HEK293 (cell line): ENCODE results near the gene MYO9B.

ENCODE experiments used
- CTCF ChIA-PET: fragments of 350-600 bp; formaldehyde crosslinking; extraction: SDS; loops from one replicate; lab custom pipeline; 2021; ENCODE audit warnings: antibody characterized with exemption; lab: Yijun Ruan, JAX
- POLR2A ChIA-PET: fragments of 300-600 bp; formaldehyde crosslinking; extraction: SDS; loops from one replicate; lab custom pipeline; 2020; ENCODE audit warnings: antibody characterized with exemption, inconsistent platforms; lab: Yijun Ruan, JAX
- H3K27ac ChIP-seq: fragments of 200-500 bp; sonication (Bioruptor generic); 2 replicates; pipeline ENCODE4 v1.5.1; 2014; ENCODE audit warnings: low read depth, low read length, control low read depth, inconsistent platforms; ENCODE audit errors: extremely low read depth
- H3K36me3 ChIP-seq, 2 experiments: fragments of 200-500 bp in 1 of 2; sonication (Bioruptor generic) in 1 of 2; 1 replicate in 1 of 2; 2 replicates in 1 of 2; pipeline ENCODE4 v1.5.1; 2014 to 2017; ENCODE audit warnings: inconsistent platforms in 2 of 2, low read length in 2 of 2; ENCODE audit not compliant: control insufficient read depth in 2 of 2, insufficient read depth in 1 of 2
- H3K4me1 ChIP-seq: fragments of 200-500 bp; sonication (Bioruptor generic); 2 replicates; pipeline ENCODE4 v1.5.1; 2014; ENCODE audit warnings: mild to moderate bottlenecking, low read length, inconsistent platforms; ENCODE audit not compliant: control insufficient read depth, insufficient read depth
- H3K4me3 ChIP-seq: 2 replicates; pipeline ENCODE4 v1.5.1; 2011; ENCODE audit warnings: low read depth, mild to moderate bottlenecking, control low read depth, low read length, moderate library complexity
- H3K9me3 ChIP-seq: fragments of 200-500 bp; sonication (Bioruptor generic); 2 replicates; pipeline ENCODE4 v1.5.1; 2014; ENCODE audit warnings: low read depth, low read length, inconsistent platforms; ENCODE audit not compliant: control insufficient read depth, insufficient read depth
- CTCF ChIP-seq: fragments of 450-650 bp; formaldehyde crosslinking; IDR thresholded peaks from 2 replicates; pipeline ENCODE4 v1.5.1; 2016; ENCODE audit warnings: missing biosample characterization, missing genetic modification characterization
- IKZF3 ChIP-seq: fragments of 450-650 bp; IDR thresholded peaks from 2 replicates; pipeline ENCODE4 v1.5.0; 2018; ENCODE audit warnings: missing biosample characterization, mild to moderate bottlenecking, missing genetic modification characterization, moderate library complexity
- KLF8 ChIP-seq: fragments of 450-650 bp; formaldehyde crosslinking; IDR thresholded peaks from 2 replicates; pipeline ENCODE4 v1.5.1; 2016; ENCODE audit warnings: missing biosample characterization, missing genetic modification characterization
- OVOL3 ChIP-seq: fragments of 450-650 bp; formaldehyde crosslinking; IDR thresholded peaks from 2 replicates; pipeline ENCODE4 v1.5.1; 2016; ENCODE audit warnings: missing biosample characterization, missing genetic modification characterization
- REST ChIP-seq: fragments of 450-650 bp; formaldehyde crosslinking; IDR thresholded peaks from 2 replicates; pipeline ENCODE4 v1.5.1; 2016; ENCODE audit warnings: missing biosample characterization, missing genetic modification characterization
- ZNF133 ChIP-seq: fragments of 450-650 bp; formaldehyde crosslinking; IDR thresholded peaks from 2 replicates; pipeline ENCODE4 v1.5.1; 2016; ENCODE audit warnings: missing biosample characterization, missing genetic modification characterization
- ZNF202 ChIP-seq: fragments of 450-650 bp; formaldehyde crosslinking; IDR thresholded peaks from 2 replicates; pipeline ENCODE4 v1.5.1; 2016; ENCODE audit warnings: missing biosample characterization, missing genetic modification characterization, borderline replicate concordance
- ZNF266 ChIP-seq: fragments of 450-650 bp; formaldehyde crosslinking; IDR thresholded peaks from 2 replicates; pipeline ENCODE4 v1.5.1; 2016; ENCODE audit warnings: missing biosample characterization, missing genetic modification characterization, low read depth
- ZNF416 ChIP-seq: fragments of 450-650 bp; formaldehyde crosslinking; IDR thresholded peaks from 2 replicates; pipeline ENCODE4 v1.5.1; 2016; ENCODE audit warnings: missing biosample characterization, missing genetic modification characterization
- ZNF426 ChIP-seq: fragments of 450-650 bp; formaldehyde crosslinking; IDR thresholded peaks from 2 replicates; pipeline ENCODE4 v1.5.1; 2017; ENCODE audit warnings: missing biosample characterization, missing genetic modification characterization, mild to moderate bottlenecking, inconsistent platforms, moderate library complexity
- ZNF48 ChIP-seq: fragments of 450-650 bp; formaldehyde crosslinking; IDR thresholded peaks from 2 replicates; pipeline ENCODE4 v1.5.1; 2016; ENCODE audit warnings: missing biosample characterization, missing genetic modification characterization
- ZNF529 ChIP-seq: fragments of 450-650 bp; formaldehyde crosslinking; IDR thresholded peaks from 2 replicates; pipeline ENCODE4 v1.5.1; 2017; ENCODE audit warnings: missing genetic modification characterization, missing biosample characterization; ENCODE audit not compliant: insufficient replicate concordance
- ZNF610 ChIP-seq: fragments of 450-650 bp; formaldehyde crosslinking; IDR thresholded peaks from 2 replicates; pipeline ENCODE4 v1.5.1; 2016; ENCODE audit warnings: missing biosample characterization, missing genetic modification characterization, borderline replicate concordance
- ZNF624 ChIP-seq: fragments of 450-650 bp; formaldehyde crosslinking; IDR thresholded peaks from 2 replicates; pipeline ENCODE4 v1.5.1; 2017; ENCODE audit warnings: missing biosample characterization, missing genetic modification characterization
- ZSCAN30 ChIP-seq: fragments of 450-650 bp; IDR thresholded peaks from 2 replicates; pipeline ENCODE4 v1.5.1; 2018; ENCODE audit warnings: missing biosample characterization, mild to moderate bottlenecking, missing genetic modification characterization, moderate library complexity
- TF ChIP-seq, protein P1 (sequence below): fragments of 450-650 bp; formaldehyde crosslinking; IDR thresholded peaks from 2 replicates; pipeline ENCODE4 v1.5.1; 2016; ENCODE audit warnings: missing biosample characterization, missing genetic modification characterization
- TF ChIP-seq, protein P2 (sequence below): fragments of 450-650 bp; formaldehyde crosslinking; IDR thresholded peaks from 2 replicates; pipeline ENCODE4 v1.5.1; 2016; ENCODE audit warnings: missing biosample characterization, missing genetic modification characterization

Gene MYO9B

GRCh38 chr19:17101686-17102628 lies 26.4 kb downstream of the MYO9B start:
- CTCF ChIA-PET: interaction anchor here (1.0 kb wide), 2 partner anchors 14 to 138 kb away, joined by 3 read pairs; no protein-coding TSS in a partner anchor
- H3K4me3 ChIP-seq: no peak overlapping the region
- no peaks in the 10 kb centered on the region for H3K4me1 ChIP-seq
- TF ChIP-seq ZSCAN30 (tag by site-specific recombination): no peak
- 0 out of 2 replicates have a peak, but pooled peaks have one; percentile 24 for TF ChIP-seq REST (tag by site-specific recombination)
- TF ChIP-seq ZNF416 (tag by site-specific recombination): no peak
- no peaks in the 10 kb centered on the region for H3K9me3 ChIP-seq
- H3K27ac ChIP-seq: no peak overlapping the region
- peaks cover 7 to 20% of the 10 kb centered on the region in 2 experiments; a peak in 2 of 3 replicates for H3K36me3 ChIP-seq
- POLR2A ChIA-PET: interaction anchor here (0.7 to 0.9 kb wide), 2 partner anchors 25 to 694 kb away, joined by 3 to 4 read pairs; no protein-coding TSS in a partner anchor

GRCh38 chr19:17103177-17103576 lies 27.6 kb downstream of the MYO9B start:
- POLR2A ChIA-PET: interaction anchor here (0.9 kb wide), 1 partner anchor 27 kb away, joined by 4 read pairs; no protein-coding TSS in a partner anchor
- H3K27ac ChIP-seq: no peak overlapping the region

GRCh38 chr19:17104679-17105078 lies 29.1 kb downstream of the MYO9B start:
- H3K36me3 ChIP-seq: peaks cover 7 to 20% of the 10 kb centered on the region in 2 experiments; a peak in 2 of 3 replicates
- TF ChIP-seq KLF8 (tag by site-specific recombination) (no peak), ZNF529 (tag by site-specific recombination) (no peak), ZNF624 (tag by site-specific recombination) (no peak), OVOL3 (tag by site-specific recombination) (no peak), ZNF48 (no peak), ZNF202 (tag by site-specific recombination) (no peak), ZNF133 (tag by site-specific recombination) (no peak)
- TF ChIP-seq, protein P1, sequence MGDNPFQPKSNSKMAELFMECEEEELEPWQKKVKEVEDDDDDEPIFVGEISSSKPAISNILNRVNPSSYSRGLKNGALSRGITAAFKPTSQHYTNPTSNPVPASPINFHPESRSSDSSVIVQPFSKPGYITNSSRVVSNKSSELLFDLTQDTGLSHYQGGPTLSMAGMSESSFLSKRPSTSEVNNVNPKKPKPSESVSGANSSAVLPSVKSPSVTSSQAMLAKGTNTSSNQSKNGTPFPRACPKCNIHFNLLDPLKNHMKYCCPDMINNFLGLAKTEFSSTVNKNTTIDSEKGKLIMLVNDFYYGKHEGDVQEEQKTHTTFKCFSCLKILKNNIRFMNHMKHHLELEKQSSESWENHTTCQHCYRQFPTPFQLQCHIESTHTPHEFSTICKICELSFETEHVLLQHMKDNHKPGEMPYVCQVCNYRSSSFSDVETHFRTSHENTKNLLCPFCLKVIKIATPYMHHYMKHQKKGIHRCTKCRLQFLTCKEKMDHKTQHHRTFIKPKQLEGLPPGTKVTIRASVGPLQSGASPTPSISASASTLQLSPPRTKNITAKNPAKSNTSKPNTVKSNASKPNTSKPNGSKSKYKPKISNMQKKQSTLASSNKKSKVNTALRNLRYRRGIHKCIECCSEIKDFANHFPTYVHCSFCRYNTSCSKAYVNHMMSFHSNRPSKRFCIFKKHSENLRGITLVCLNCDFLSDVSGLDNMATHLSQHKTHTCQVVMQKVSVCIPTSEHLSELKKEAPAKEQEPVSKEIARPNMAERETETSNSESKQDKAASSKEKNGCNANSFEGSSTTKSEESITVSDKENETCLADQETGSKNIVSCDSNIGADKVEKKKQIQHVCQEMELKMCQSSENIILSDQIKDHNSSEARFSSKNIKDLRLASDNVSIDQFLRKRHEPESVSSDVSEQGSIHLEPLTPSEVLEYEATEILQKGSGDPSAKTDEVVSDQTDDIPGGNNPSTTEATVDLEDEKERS (tag by site-specific recombination): no peak
- ChIA-PET POLR2A (interaction anchor here (1.0 kb wide), 1 partner anchor 110 kb away, joined by 4 read pairs; the partner anchor contains the start of gene USE1), CTCF (no interaction called here)
- H3K9me3 ChIP-seq: no peaks in the 10 kb centered on the region
- no peak overlapping the region for H3K4me3 ChIP-seq
- H3K4me1 ChIP-seq: peaks cover 10% of the 10 kb centered on the region; the same call in 1 of the 2 replicates
- H3K27ac ChIP-seq: no peak overlapping the region

More at GRCh38 chr19:17103177-17103576, 27.6 kb downstream of the MYO9B start:
- CTCF ChIA-PET: interaction anchor here (0.6 to 1.0 kb wide), 5 partner anchors 11 to 1512 kb away, joined by 3 read pairs; no protein-coding TSS in a partner anchor
- H3K9me3 ChIP-seq: no peaks in the 10 kb centered on the region
- H3K36me3 ChIP-seq: peaks cover 7 to 20% of the 10 kb centered on the region in 2 experiments; a peak in 2 of 3 replicates
- H3K4me3 ChIP-seq: no peak overlapping the region
- TF ChIP-seq ZNF426: no peak
- TF ChIP-seq ZNF610 (tag by site-specific recombination): peak; percentile 59; the same call in 1 of the 2 replicates
- TF ChIP-seq IKZF3 (tag by site-specific recombination): peak; percentile 62; the same call in 1 of the 2 replicates
- TF ChIP-seq CTCF (tag by site-specific recombination): peak; percentile 44; the same call in 1 of the 2 replicates
- peak; percentile 100 for TF ChIP-seq ZNF266
- TF ChIP-seq, protein P2, sequence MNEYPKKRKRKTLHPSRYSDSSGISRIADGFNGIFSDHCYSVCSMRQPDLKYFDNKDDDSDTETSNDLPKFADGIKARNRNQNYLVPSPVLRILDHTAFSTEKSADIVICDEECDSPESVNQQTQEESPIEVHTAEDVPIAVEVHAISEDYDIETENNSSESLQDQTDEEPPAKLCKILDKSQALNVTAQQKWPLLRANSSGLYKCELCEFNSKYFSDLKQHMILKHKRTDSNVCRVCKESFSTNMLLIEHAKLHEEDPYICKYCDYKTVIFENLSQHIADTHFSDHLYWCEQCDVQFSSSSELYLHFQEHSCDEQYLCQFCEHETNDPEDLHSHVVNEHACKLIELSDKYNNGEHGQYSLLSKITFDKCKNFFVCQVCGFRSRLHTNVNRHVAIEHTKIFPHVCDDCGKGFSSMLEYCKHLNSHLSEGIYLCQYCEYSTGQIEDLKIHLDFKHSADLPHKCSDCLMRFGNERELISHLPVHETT: no peak
- H3K4me1 ChIP-seq: peaks cover 7% of the 10 kb centered on the region; the same call in 1 of the 2 replicates
